ENCODE data around the gene ZNF334. TPM values are rescaled to one million over a fixed set of nuclear protein-coding genes. Genes with fewer than 3 reads are reported as not detected.

The ZNF334 gene
- total RNA-seq, 1 donor from 2014 or later, result 38.7 TPM

- peaks cover 35% of the 10 kb centered on the region for H3K27me3 Mint-ChIP-seq
- H3K36me3 Mint-ChIP-seq (ENCODE audit: insufficient read depth), result no peaks in the 10 kb centered on the region
- no peak overlapping the region for H3K27ac Mint-ChIP-seq
- no peaks in the 10 kb centered on the region for H3K4me1 Mint-ChIP-seq (ENCODE audit: low read depth)
- H3K4me3 Mint-ChIP-seq (ENCODE audit: low read depth), result no peak overlapping the region
- DNase-seq (ENCODE audit: low spot score, unreplicated experiment), result peak; percentile 22
- no peaks in the 10 kb centered on the region for H3K9me3 Mint-ChIP-seq (ENCODE audit: low read depth)
- peak; percentile 69 for TF ChIP-seq CTCF (IDR thresholded peaks at IDR 0.05; ENCODE audit: unreplicated experiment)
Observed at GRCh38 chr20:46520976-46521579, 7.7 kb upstream of the ZNF334 start.

GRCh38 chr20:46520540-46520939 is 7.2 kb upstream of the ZNF334 start:
- TF ChIP-seq CTCF (IDR thresholded peaks at IDR 0.05; ENCODE audit: unreplicated experiment), result no peak

GRCh38 chr20:46519471-46520068 is 6.2 kb upstream of the ZNF334 start:
- Mint-ChIP-seq H3K9me3 (ENCODE audit: low read depth) (no peaks in the 10 kb centered on the region), H3K4me3 (ENCODE audit: low read depth) (no peak overlapping the region), H3K4me1 (ENCODE audit: low read depth) (no peaks in the 10 kb centered on the region), H3K27me3 (peaks cover 34% of the 10 kb centered on the region), H3K36me3 (ENCODE audit: insufficient read depth) (no peaks in the 10 kb centered on the region), H3K27ac (no peak overlapping the region)
- DNase-seq (ENCODE audit: low spot score, unreplicated experiment), result no peak
- no peak for TF ChIP-seq CTCF (IDR thresholded peaks at IDR 0.05; ENCODE audit: unreplicated experiment)

More at GRCh38 chr20:46520540-46520939, 7.2 kb upstream of the ZNF334 start:
- Mint-ChIP-seq H3K27ac (no peak overlapping the region), H3K4me3 (ENCODE audit: low read depth) (no peak overlapping the region), H3K36me3 (ENCODE audit: insufficient read depth) (no peaks in the 10 kb centered on the region), H3K4me1 (ENCODE audit: low read depth) (no peaks in the 10 kb centered on the region), H3K9me3 (ENCODE audit: low read depth) (no peaks in the 10 kb centered on the region), H3K27me3 (peaks cover 38% of the 10 kb centered on the region)
- DNase-seq (ENCODE audit: low spot score, unreplicated experiment), result no peak

- H3K9me3 Mint-ChIP-seq (ENCODE audit: low read depth), result peaks cover 43% of the 10 kb centered on the region
- H3K4me1 Mint-ChIP-seq (ENCODE audit: low read depth), result peaks cover 3% of the 10 kb centered on the region
- peaks cover under 1% of the 10 kb centered on the region for H3K27me3 Mint-ChIP-seq
- H3K36me3 Mint-ChIP-seq (ENCODE audit: insufficient read depth), result peaks cover 64% of the 10 kb centered on the region
- no peak overlapping the region for H3K4me3 Mint-ChIP-seq (ENCODE audit: low read depth)
- no peak for DNase-seq (ENCODE audit: low spot score, unreplicated experiment)
- TF ChIP-seq CTCF (IDR thresholded peaks at IDR 0.05; ENCODE audit: unreplicated experiment), result no peak
- no peak overlapping the region for H3K27ac Mint-ChIP-seq
Observed at GRCh38 chr20:46509523-46509922, 3.8 kb downstream of the ZNF334 start.

- Mint-ChIP-seq H3K27me3 (no peaks in the 10 kb centered on the region), H3K36me3 (ENCODE audit: insufficient read depth) (peaks cover 81% of the 10 kb centered on the region), H3K4me3 (ENCODE audit: low read depth) (no peak overlapping the region), H3K27ac (no peak overlapping the region), H3K9me3 (ENCODE audit: low read depth) (peaks cover 60% of the 10 kb centered on the region), H3K4me1 (ENCODE audit: low read depth) (peaks cover under 1% of the 10 kb centered on the region)
- DNase-seq (ENCODE audit: low spot score, unreplicated experiment), result no peak
- no peak for TF ChIP-seq CTCF (IDR thresholded peaks at IDR 0.05; ENCODE audit: unreplicated experiment)
Observed at GRCh38 chr20:46507760-46508407, 5.5 kb downstream of the ZNF334 start.
